Hepatocyte (in vitro differentiated cells): Measurements from ENCODE around the gene PYGO2. TPM values are rescaled to one million over a fixed set of nuclear protein-coding genes. Genes with fewer than 3 reads are reported as not detected.
A peak's percentile ranks its signal among the peaks of the same experiment; 100 is the strongest.

Experiments used
- DNase-seq: peaks from one replicate; pipeline ENCODE4 v3.0.0-alpha.2; 2016; ENCODE audit warnings: low spot score
- H2AFZ ChIP-seq: fragments of 200-600 bp; sonication (generic); 2 replicates; pipeline ENCODE4 v1.6.0; 2016; ENCODE audit warnings: antibody characterized with exemption, mild to moderate bottlenecking
- H3K27ac ChIP-seq: fragments of 200-600 bp; sonication (generic); 2 replicates; pipeline ENCODE4 v1.5.1; 2016; ENCODE audit warnings: mild to moderate bottlenecking
- H3K27me3 ChIP-seq: fragments of 200-600 bp; sonication (generic); 2 replicates; pipeline ENCODE4 v1.6.1; 2016
- H3K36me3 ChIP-seq: fragments of 200-600 bp; sonication (generic); replicated peaks from 2 replicates; pipeline ENCODE4 v1.5.1; 2016; ENCODE audit warnings: low read depth; ENCODE audit not compliant: insufficient read depth
- H3K4me1 ChIP-seq: fragments of 200-600 bp; sonication (generic); 2 replicates; pipeline ENCODE4 v1.5.1; 2016; ENCODE audit warnings: mild to moderate bottlenecking, moderate library complexity; ENCODE audit not compliant: insufficient read depth
- H3K4me2 ChIP-seq: fragments of 200-600 bp; sonication (generic); 2 replicates; pipeline ENCODE4 v1.6.0; 2016
- H3K4me3 ChIP-seq: fragments of 200-600 bp; sonication (generic); 2 replicates; pipeline ENCODE4 v1.5.1; 2016; ENCODE audit warnings: mild to moderate bottlenecking
- H3K79me2 ChIP-seq: fragments of 200-600 bp; sonication (generic); 2 replicates; pipeline ENCODE4 v1.6.0; 2017; ENCODE audit warnings: mild to moderate bottlenecking
- H3K9me2 ChIP-seq: fragments of 200-600 bp; sonication (generic); replicated peaks from 2 replicates; pipeline ENCODE4 v1.6.0; 2017; ENCODE audit warnings: mild to moderate bottlenecking; ENCODE audit not compliant: insufficient read depth
- H3K9me3 ChIP-seq: fragments of 200-600 bp; sonication (generic); 2 replicates; pipeline ENCODE4 v1.5.1; 2016; ENCODE audit warnings: low read depth, mild to moderate bottlenecking
- H4K20me1 ChIP-seq: fragments of 200-600 bp; sonication (generic); 2 replicates; pipeline ENCODE4 v1.6.0; 2016; ENCODE audit warnings: mild to moderate bottlenecking; ENCODE audit not compliant: insufficient read depth, poor library complexity, severe bottlenecking
- EZH2 ChIP-seq: fragments of 200-600 bp; sonication (generic); IDR thresholded peaks from 2 replicates; pipeline ENCODE4 v1.6.1; 2016; ENCODE audit warnings: antibody characterized with exemption, mild to moderate bottlenecking, borderline replicate concordance
- EZH2phosphoT487 ChIP-seq: fragments of 200-600 bp; sonication (generic); IDR thresholded peaks from one replicate; pipeline ENCODE4 v1.6.1; 2018; ENCODE audit warnings: antibody characterized with exemption, mild to moderate bottlenecking, low read depth, moderate library complexity; ENCODE audit not compliant: unreplicated experiment, severe bottlenecking
- WGBS: methylation state at CpG from one replicate; pipeline ENCODE4 v1.1.6; 2016; ENCODE audit warnings: low lambda C conversion rate; ENCODE audit errors: missing lambda C conversion rate; 5-methylcytosine and 5-hydroxymethylcytosine counted together
- polyA plus RNA-seq: library from polyadenylated mRNA; unstranded; fragments of >200 nt; fragmentation: Nextera tagmentation; extraction: Ambion mirVana; gene quantifications from 2 replicates; pipeline ENCODE4 v1.2.1, GENCODE V29; 2016
- total RNA-seq: library from RNA; depleted of rRNA; stranded (reverse); fragments of >200 nt; gene quantifications from 2 replicates; pipeline ENCODE4 v1.2.3, GENCODE V29; 2014
- TF ChIP-seq, protein P1 (sequence below): fragments of 200-600 bp; sonication (generic); IDR thresholded peaks from 2 replicates; pipeline ENCODE4 v1.5.1; 2016; ENCODE audit warnings: antibody characterized with exemption, mild to moderate bottlenecking; ENCODE audit not compliant: poor library complexity

Gene PYGO2
- total and polyA plus RNA-seq, 2 experiments from 2014 or later = 21.8 to 28.3 TPM

DNA sequence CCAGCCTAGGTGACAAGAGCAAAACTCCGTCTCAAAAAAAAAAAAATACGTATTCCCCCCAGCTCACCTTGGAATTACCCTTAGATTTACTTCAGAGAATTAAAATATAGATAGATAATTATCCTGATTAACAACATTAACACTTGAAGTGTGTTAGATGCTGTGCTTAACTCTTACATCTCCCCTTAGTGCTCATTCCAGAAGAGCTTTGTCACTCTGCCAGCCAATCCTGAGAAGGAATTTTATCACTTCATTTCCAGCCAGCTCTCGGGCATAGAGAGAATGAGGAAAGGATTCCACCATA, 10.6 kb upstream of the PYGO2 start:
- Histone ChIP-seq H3K27ac (peak overlapping the region; percentile 96), H3K4me2 (peak overlapping the region; percentile 75), H3K9me2 (no peaks in the 10 kb centered on the region), H2AFZ (no peak overlapping the region), H4K20me1 (no peaks in the 10 kb centered on the region), H3K79me2 (peaks cover 58% of the 10 kb centered on the region), H3K36me3 (no peaks in the 10 kb centered on the region), H3K27me3 (no peaks in the 10 kb centered on the region), H3K9me3 (no peaks in the 10 kb centered on the region), H3K4me1 (peaks cover 29% of the 10 kb centered on the region), H3K4me3 (no peak overlapping the region)
- no peak for DNase-seq
- TF ChIP-seq, protein P1, sequence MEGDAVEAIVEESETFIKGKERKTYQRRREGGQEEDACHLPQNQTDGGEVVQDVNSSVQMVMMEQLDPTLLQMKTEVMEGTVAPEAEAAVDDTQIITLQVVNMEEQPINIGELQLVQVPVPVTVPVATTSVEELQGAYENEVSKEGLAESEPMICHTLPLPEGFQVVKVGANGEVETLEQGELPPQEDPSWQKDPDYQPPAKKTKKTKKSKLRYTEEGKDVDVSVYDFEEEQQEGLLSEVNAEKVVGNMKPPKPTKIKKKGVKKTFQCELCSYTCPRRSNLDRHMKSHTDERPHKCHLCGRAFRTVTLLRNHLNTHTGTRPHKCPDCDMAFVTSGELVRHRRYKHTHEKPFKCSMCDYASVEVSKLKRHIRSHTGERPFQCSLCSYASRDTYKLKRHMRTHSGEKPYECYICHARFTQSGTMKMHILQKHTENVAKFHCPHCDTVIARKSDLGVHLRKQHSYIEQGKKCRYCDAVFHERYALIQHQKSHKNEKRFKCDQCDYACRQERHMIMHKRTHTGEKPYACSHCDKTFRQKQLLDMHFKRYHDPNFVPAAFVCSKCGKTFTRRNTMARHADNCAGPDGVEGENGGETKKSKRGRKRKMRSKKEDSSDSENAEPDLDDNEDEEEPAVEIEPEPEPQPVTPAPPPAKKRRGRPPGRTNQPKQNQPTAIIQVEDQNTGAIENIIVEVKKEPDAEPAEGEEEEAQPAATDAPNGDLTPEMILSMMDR = no peak
- TF ChIP-seq EZH2 (no peak), EZH2phosphoT487 (no peak)
- 39% methylated on average over 3 of the region's 3 CpGs for WGBS

DNA sequence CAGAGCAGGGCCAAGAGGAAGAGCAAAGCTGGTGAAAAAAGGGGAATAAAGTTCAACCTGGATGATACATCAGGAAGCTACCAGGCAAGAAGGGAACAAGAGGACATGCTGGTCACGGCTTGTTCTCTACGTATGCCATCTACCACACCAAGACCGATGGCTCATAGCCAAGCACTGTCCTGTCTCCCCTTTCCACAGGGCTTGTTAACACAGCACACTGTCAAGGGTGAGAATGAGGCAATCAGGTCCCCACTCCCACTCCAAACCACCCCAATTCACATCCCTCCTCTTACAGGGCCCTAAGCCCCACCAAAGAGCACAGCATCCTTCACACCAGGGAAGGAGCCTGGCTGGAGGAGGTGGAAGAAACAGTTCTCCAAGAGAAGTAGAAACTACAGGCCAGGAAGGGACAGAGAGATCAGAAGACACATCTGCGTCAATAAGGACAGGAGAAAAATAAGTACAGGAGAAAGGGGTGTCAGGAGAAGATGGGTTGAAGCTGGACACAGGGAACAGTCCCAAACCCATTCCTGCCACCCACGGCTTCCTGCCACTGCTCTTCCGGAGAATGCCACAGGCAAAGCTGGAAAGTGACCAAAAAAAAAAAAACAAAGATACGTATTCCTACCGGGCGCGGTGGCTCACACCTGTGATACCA, 9.9 kb upstream of the PYGO2 start:
- no peak for TF ChIP-seq EZH2phosphoT487
- TF ChIP-seq EZH2 = no peak
- TF ChIP-seq, protein P1 = no peak
- H3K27me3 ChIP-seq = no peaks in the 10 kb centered on the region
- H3K4me1 ChIP-seq = peaks cover 23% of the 10 kb centered on the region
- peak overlapping the region; percentile 75 for H3K4me2 ChIP-seq
- H3K9me2 ChIP-seq = no peaks in the 10 kb centered on the region
- H4K20me1 ChIP-seq = no peaks in the 10 kb centered on the region
- H3K79me2 ChIP-seq = peaks cover 58% of the 10 kb centered on the region
- WGBS = 72% methylated on average over 10 of the region's 10 CpGs
- no peak for DNase-seq
- no peaks in the 10 kb centered on the region for H3K36me3 ChIP-seq
- H3K4me3 ChIP-seq = no peak overlapping the region
- peak overlapping the region; percentile 96 for H3K27ac ChIP-seq
- no peak overlapping the region for H2AFZ ChIP-seq
- no peaks in the 10 kb centered on the region for H3K9me3 ChIP-seq

DNA sequence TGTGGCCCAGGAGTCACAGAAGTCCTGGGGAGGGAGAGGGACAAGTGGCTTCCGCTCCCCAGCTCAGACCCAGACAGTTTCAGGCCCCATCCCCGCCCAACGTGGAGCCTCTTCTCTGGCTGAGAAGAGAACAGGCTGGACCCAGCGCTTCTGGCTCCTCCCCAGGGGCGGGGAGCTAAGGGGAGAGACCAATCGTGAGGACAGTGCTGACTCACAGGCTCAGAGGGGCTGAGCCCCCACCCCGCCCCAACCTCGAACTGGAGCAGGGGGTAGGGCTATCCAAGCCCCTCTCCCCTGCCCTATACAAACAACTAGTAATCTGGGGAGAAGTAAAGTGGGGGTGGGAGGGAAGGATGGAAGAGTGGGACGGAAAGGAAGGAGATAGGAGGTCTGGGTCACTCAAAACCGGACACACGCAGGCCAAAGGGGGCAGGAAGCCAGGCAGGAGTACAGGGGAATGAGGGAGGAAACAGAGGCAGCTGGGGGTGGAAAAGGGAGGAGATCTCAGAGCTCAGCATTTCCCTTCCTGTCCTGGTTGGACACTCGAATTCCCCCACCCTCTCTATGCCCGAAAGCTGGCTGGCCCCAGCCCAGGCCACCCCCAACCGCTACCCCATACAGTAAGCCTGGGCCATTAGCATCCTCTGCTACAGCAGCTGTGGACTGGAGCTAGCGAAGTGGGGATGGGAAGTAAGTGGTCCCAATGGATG, 9.2 kb upstream of the PYGO2 start, which contains the start of gene SHC1:
TSS of gene SHC1 (minus strand) at position 117 of the 710 bp plus-strand sequence. CDS start 221 bp downstream, outside the sequence.
- peaks cover 58% of the 10 kb centered on the region for H3K79me2 ChIP-seq
- no peaks in the 10 kb centered on the region for H3K9me3 ChIP-seq
- WGBS = 21% methylated on average over 9 of the region's 15 CpGs
- no peak within 1 kb of the TSS for H2AFZ ChIP-seq
- no peaks in the 10 kb centered on the region for H3K9me2 ChIP-seq
- H3K4me1 ChIP-seq = peaks cover 21% of the 10 kb centered on the region
- H3K4me3 ChIP-seq = peak within 1 kb of the TSS; percentile 7
- TF ChIP-seq EZH2phosphoT487 (no peak), EZH2 (no peak)
- TF ChIP-seq, protein P1 = no peak
- peak; percentile 95 for DNase-seq
- H3K36me3 ChIP-seq = no peaks in the 10 kb centered on the region
- peak within 1 kb of the TSS; percentile 96 for H3K27ac ChIP-seq
- H4K20me1 ChIP-seq = no peaks in the 10 kb centered on the region
- H3K4me2 ChIP-seq = peak within 1 kb of the TSS; percentile 75
- H3K27me3 ChIP-seq = no peaks in the 10 kb centered on the region
